ENCODE data around the gene EEPD1.

- TF ChIP-seq CTCF (IDR thresholded peaks at IDR 0.05; ENCODE audit: borderline replicate concordance, extremely low read depth, low read length, poor library complexity, severe bottlenecking) = no peak
- TF ChIP-seq EZH2 (IDR thresholded peaks at IDR 0.05; ENCODE audit: borderline replicate concordance, low read depth, low read length, severe bottlenecking) = no peak
Measured at GRCh38 chr7:36208997-36209813, 56.2 kb downstream of the EEPD1 start.

Measured in DND-41 (cell line).